Measurements from ENCODE around the gene THBS2.

The THBS2 gene

DNA sequence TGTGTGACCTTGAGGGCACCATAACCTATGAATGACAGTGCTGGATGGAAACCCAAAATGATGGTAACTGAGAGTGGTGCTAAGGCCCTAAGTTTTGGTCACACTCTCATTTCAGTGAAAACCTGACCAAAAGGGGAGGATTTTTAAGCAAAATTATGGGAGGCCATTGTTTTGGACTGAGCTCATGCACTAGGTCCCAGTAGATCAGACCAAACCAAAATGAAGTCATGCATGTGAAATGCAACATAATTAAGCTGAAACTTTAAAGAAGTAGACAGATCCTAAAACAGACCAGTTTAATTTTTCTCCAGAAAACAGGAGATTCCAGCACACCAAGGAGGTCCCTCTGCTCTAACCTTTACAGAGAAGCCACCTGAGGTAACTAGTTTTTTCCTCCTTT, 24.0 kb upstream of the THBS2 start:
- Histone ChIP-seq H2AFZ (ENCODE audit: low read length) (no peak overlapping the region), H3K4me1 (ENCODE audit: insufficient read depth, low read length, poor library complexity, severe bottlenecking) (no peaks in the 10 kb centered on the region), H3K9me2 (replicated peaks; ENCODE audit: low read depth, low read length) (no peaks in the 10 kb centered on the region), H3K36me3 (ENCODE audit: insufficient read depth, low read length) (no peaks in the 10 kb centered on the region), H3K4me3 (ENCODE audit: low read length, poor library complexity, severe bottlenecking) (no peak overlapping the region), H4K20me1 (ENCODE audit: insufficient read depth, low read length, poor library complexity, severe bottlenecking) (no peaks in the 10 kb centered on the region), H3K9ac (ENCODE audit: low read depth, low read length, poor library complexity, severe bottlenecking) (no peak overlapping the region), H3K9me3 (ENCODE audit: insufficient read depth, low read depth, low read length) (peaks cover 3% of the 10 kb centered on the region; the same call in 1 of the 2 replicates), H3K27me3 (ENCODE audit: insufficient read depth, low read length, poor library complexity, severe bottlenecking) (no peaks in the 10 kb centered on the region), H3K79me2 (ENCODE audit: insufficient read depth, low read length) (no peaks in the 10 kb centered on the region), H3F3A (ENCODE audit: low read depth) (no peaks in the 10 kb centered on the region), H3K4me2 (ENCODE audit: low read depth, low read length, poor library complexity, severe bottlenecking) (no peak overlapping the region)
- TF ChIP-seq EZH2phosphoT487 (IDR thresholded peaks at IDR 0.05; ENCODE audit: borderline replicate concordance), result no peak
- no peak for TF ChIP-seq CTCF (conservative IDR thresholded peaks at IDR 0.05; ENCODE audit: low read length)

DNA sequence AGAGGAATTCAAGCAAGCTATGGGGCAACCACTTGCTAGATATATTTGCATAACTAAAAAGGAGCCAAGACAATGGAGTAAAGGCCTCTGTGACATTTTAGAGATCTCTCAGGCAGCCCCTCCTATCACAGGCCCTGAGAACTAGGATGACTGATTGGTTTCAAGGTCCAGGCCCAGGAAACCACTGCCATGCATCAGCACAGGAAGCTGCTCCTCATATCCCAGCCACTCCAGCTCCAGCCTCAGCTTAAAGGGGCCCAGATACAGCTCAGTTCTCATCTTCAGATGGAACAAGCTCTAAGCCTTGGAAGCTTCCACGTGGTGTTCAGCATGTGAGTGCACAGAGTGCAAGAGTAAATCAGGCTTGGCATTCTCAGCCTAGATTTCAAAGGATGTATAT, 21.1 kb upstream of the THBS2 start:
- no peak overlapping the region for H3K4me3 ChIP-seq (ENCODE audit: low read length, poor library complexity, severe bottlenecking)
- no peaks in the 10 kb centered on the region for H3K36me3 ChIP-seq (ENCODE audit: insufficient read depth, low read length)
- H3K79me2 ChIP-seq (ENCODE audit: insufficient read depth, low read length), result no peaks in the 10 kb centered on the region
- H3F3A ChIP-seq (ENCODE audit: low read depth), result no peaks in the 10 kb centered on the region
- no peaks in the 10 kb centered on the region for H3K9me2 ChIP-seq (replicated peaks; ENCODE audit: low read depth, low read length)
- H4K20me1 ChIP-seq (ENCODE audit: insufficient read depth, low read length, poor library complexity, severe bottlenecking), result no peaks in the 10 kb centered on the region
- H3K9ac ChIP-seq (ENCODE audit: low read depth, low read length, poor library complexity, severe bottlenecking), result no peak overlapping the region
- peaks cover 3% of the 10 kb centered on the region; the same call in 1 of the 2 replicates for H3K9me3 ChIP-seq (ENCODE audit: insufficient read depth, low read depth, low read length)
- no peak for TF ChIP-seq EZH2phosphoT487 (IDR thresholded peaks at IDR 0.05; ENCODE audit: borderline replicate concordance)
- no peaks in the 10 kb centered on the region for H3K4me1 ChIP-seq (ENCODE audit: insufficient read depth, low read length, poor library complexity, severe bottlenecking)
- H3K27me3 ChIP-seq (ENCODE audit: insufficient read depth, low read length, poor library complexity, severe bottlenecking), result no peaks in the 10 kb centered on the region
- no peak overlapping the region for H3K4me2 ChIP-seq (ENCODE audit: low read depth, low read length, poor library complexity, severe bottlenecking)
- H2AFZ ChIP-seq (ENCODE audit: low read length), result no peak overlapping the region

GRCh38 chr6:169273511-169273910, 19.9 kb upstream of the THBS2 start:
- Histone ChIP-seq H4K20me1 (ENCODE audit: insufficient read depth, low read length, poor library complexity, severe bottlenecking) (no peaks in the 10 kb centered on the region), H3K9ac (ENCODE audit: low read depth, low read length, poor library complexity, severe bottlenecking) (no peak overlapping the region), H3K4me1 (ENCODE audit: insufficient read depth, low read length, poor library complexity, severe bottlenecking) (no peaks in the 10 kb centered on the region), H3K27me3 (ENCODE audit: insufficient read depth, low read length, poor library complexity, severe bottlenecking) (no peaks in the 10 kb centered on the region), H3K79me2 (ENCODE audit: insufficient read depth, low read length) (no peaks in the 10 kb centered on the region), H2AFZ (ENCODE audit: low read length) (no peak overlapping the region), H3K9me2 (replicated peaks; ENCODE audit: low read depth, low read length) (no peaks in the 10 kb centered on the region), H3F3A (ENCODE audit: low read depth) (no peaks in the 10 kb centered on the region), H3K4me2 (ENCODE audit: low read depth, low read length, poor library complexity, severe bottlenecking) (no peak overlapping the region), H3K36me3 (ENCODE audit: insufficient read depth, low read length) (no peaks in the 10 kb centered on the region), H3K9me3 (ENCODE audit: insufficient read depth, low read depth, low read length) (peaks cover 3% of the 10 kb centered on the region; the same call in 1 of the 2 replicates), H3K4me3 (ENCODE audit: low read length, poor library complexity, severe bottlenecking) (no peak overlapping the region)
- TF ChIP-seq CTCF (conservative IDR thresholded peaks at IDR 0.05; ENCODE audit: low read length) (no peak), EZH2phosphoT487 (IDR thresholded peaks at IDR 0.05; ENCODE audit: borderline replicate concordance) (no peak)

- H3K4me1 ChIP-seq (ENCODE audit: insufficient read depth, low read length, poor library complexity, severe bottlenecking), result no peaks in the 10 kb centered on the region
- H3K79me2 ChIP-seq (ENCODE audit: insufficient read depth, low read length), result no peaks in the 10 kb centered on the region
- H2AFZ ChIP-seq (ENCODE audit: low read length), result no peak overlapping the region
- no peaks in the 10 kb centered on the region for H3K36me3 ChIP-seq (ENCODE audit: insufficient read depth, low read length)
- H3K9me2 ChIP-seq (replicated peaks; ENCODE audit: low read depth, low read length), result no peaks in the 10 kb centered on the region
- no peaks in the 10 kb centered on the region for H3F3A ChIP-seq (ENCODE audit: low read depth)
- no peaks in the 10 kb centered on the region for H4K20me1 ChIP-seq (ENCODE audit: insufficient read depth, low read length, poor library complexity, severe bottlenecking)
- no peak overlapping the region for H3K4me3 ChIP-seq (ENCODE audit: low read length, poor library complexity, severe bottlenecking)
- no peak overlapping the region for H3K9ac ChIP-seq (ENCODE audit: low read depth, low read length, poor library complexity, severe bottlenecking)
- TF ChIP-seq EZH2phosphoT487 (IDR thresholded peaks at IDR 0.05; ENCODE audit: borderline replicate concordance) (no peak), CTCF (conservative IDR thresholded peaks at IDR 0.05; ENCODE audit: low read length) (no peak)
- no peak overlapping the region for H3K4me2 ChIP-seq (ENCODE audit: low read depth, low read length, poor library complexity, severe bottlenecking)
- peaks cover 4% of the 10 kb centered on the region; the same call in 1 of the 2 replicates for H3K9me3 ChIP-seq (ENCODE audit: insufficient read depth, low read depth, low read length)
- no peaks in the 10 kb centered on the region for H3K27me3 ChIP-seq (ENCODE audit: insufficient read depth, low read length, poor library complexity, severe bottlenecking)
These were observed 18.2 kb upstream of the THBS2 start for GRCh38 chr6:169271877-169272216.
